GM19468 (cell line): ENCODE data around the gene SH3TC1.

Experiments
- ATAC-seq: cut with Tn5 transposase; IDR thresholded peaks from one replicate; pipeline ENCODE4 v1.9.1; 2021; ENCODE audit warnings: mild to moderate bottlenecking, moderate library complexity, moderate number of reproducible peaks; ENCODE audit not compliant: unreplicated experiment; ENCODE audit errors: extremely low read depth

SH3TC1 gene

GRCh38 chr4:8211737-8212581, 12.9 kb downstream of the SH3TC1 start:
- no peak for ATAC-seq

DNA sequence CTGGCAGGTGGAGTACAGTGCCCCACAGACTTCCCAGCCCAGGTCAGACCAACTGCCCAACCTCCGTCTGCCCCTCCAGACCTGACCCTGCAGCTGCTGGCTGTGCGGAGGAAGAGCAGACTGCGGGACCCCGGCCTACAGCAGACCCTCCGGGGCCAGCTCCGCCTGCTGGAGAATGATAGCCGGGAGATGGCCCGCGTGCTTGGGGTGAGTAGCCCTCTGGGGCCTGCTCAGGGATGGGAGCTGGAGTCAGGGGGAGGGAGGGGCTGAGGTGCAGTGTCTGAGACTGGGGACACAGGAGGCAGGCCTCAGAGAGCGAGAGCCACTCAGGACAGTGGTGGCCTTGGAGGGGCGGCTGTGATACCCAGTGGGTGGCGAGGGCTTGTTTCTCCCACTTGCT, 13.5 kb downstream of the SH3TC1 start:
- ATAC-seq: no peak

GRCh38 chr4:8213121-8213520, 14.0 kb downstream of the SH3TC1 start:
- ATAC-seq: no peak

DNA sequence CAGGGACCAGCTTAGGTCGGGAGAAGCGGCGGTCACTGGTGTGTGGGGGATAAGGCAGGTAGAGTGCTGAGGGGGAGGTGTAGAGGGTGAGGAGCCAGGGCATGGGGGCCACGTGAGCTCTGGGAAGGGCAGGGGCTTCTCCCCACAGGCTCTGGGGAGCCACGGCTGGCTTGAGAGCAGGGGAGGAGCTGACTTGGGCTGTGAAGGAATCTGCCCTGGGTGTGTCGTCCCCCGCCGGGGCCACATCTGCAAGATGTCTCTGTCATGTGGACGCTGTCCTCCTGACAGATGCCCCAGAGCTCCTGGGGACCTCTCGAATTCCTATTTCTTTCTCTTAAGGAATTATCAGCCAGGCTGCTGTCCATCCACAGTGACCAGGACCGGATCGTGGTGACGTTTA, 15.0 kb downstream of the SH3TC1 start:
- ATAC-seq: no peak

DNA sequence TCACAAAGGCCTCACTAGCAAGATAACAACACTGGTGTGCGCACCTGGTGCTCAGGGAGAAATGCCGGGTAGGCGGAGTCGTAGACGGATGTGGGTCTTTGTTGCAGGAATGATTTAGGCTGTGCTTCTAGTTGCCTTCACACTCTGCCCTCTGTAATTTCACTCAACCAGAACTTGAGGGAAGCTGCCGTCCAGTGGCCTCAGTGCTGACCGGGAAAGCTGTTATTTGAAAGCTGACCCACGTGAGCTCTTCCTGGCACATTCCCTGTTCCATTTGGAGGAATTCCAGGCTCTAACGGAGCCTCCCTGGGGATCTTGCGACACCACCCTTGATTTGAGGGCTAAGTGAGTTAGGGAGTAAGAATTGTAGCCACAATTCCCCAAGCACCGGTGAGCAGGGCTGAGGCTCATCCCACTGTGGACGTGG, 15.9 kb downstream of the SH3TC1 start:
- ATAC-seq: no peak

DNA sequence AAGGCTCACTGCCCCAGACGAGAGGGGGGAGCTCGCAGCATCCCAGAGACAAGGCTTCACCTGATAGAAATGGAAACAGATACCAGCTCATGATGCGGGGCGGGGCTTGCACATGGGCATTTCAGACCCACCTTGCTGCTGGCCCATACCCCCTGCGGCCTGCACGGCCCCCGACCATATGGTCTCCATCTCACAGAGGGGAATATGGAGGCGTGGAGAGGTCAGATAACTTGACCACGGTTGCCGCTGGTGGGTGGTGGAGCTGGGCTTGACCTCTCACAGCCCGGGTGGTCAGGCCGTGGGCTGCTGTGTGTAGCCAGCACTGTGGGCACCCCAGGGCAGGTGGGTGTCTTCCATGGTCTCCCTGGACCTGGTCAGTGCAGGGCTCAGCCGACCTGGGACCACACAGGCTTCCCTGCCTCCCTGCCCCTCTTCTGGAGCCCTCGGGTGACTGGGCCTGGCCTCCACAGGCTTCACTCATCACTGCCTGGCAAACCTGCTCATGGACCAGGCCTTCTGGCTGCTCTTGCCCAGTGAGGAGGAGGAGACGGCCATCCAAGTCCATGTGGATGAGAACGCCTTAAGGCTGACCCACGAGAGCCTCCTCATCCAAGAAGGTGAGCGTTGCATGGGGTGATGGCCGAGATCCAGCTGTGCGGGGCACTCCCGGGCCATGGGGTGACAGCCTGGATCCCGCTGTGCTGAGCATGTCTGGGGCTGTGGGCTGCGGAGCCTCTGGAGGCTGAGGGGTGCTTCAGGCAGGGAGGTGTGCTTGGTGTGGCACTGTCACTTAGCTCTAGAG, 16.8 kb downstream of the SH3TC1 start:
- ATAC-seq: no peak

DNA sequence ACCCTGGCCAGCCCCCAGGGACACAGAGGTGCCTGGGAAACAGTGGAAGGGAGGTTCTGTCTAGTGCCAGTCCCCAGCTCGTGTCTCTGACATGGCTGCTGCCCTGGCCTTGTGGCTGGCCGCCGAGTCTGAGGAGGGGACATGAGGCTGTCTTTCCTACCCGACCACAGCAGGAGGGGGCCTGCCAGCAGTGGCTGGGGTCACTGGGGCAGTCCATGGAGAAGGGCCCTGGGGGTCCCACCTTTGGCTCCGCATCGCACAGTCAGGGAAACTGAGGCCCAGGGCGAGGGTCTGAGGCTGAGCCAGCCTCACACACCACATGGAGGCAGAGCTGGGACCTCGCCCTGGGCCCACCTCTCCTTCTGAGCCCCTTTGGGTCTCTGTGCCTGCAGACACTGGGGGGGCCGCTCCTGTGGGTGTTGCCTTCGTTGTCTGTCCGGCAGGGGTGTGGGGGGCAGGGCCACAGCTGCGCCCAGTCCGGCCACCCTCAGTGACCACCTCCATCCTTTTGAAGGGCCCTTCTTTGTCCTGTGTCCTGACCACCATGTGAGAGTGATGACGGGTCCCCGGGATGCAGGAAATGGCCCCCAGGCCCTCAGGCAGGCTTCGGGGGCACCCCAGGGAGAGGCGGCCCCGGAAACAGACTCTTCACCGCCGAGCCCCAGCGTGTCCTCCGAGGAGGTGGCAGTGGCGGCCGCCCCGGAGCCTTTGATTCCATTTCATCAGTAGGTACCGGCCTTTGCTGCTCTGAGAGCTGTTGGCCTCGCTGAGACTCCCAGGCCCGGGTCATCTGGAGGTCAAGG, 17.6 kb downstream of the SH3TC1 start:
- no peak for ATAC-seq

GRCh38 chr4:8217246-8217511, 18.1 kb downstream of the SH3TC1 start:
- ATAC-seq: no peak

- no peak for ATAC-seq
Measured at GRCh38 chr4:8217871-8218270, 18.8 kb downstream of the SH3TC1 start.

DNA sequence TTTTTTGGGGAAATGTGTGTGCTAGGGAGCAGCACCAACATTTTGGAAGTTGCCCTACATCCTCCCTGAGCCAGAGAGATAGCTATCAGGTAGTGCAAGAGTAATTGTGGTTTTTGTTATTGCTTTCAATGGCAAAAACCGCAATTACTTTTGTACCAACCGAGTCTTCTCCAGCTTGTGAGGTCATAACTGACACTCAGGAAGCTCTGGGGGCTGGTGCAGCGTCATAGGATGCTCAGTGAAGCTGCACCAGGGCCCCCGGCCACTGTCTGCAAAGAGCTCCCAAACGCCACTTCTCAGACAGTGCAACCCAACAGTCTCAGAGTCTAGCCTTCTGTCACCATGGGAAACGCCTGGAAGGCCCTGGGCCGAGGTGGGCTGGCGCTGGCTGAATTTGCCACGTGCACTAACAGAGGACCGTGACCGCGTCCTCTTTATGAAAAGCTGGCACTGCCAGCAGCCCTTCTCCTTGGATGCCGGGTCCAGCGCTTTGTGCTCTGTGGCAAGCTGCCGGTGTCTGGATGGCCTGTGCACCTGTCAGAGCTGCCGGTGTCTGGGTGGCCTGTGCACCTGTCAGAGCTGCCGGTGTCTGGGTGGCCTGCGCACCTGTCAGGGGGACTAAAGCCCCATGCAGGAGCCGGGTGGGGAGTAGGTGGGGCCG, 19.4 kb downstream of the SH3TC1 start:
- no peak for ATAC-seq

DNA sequence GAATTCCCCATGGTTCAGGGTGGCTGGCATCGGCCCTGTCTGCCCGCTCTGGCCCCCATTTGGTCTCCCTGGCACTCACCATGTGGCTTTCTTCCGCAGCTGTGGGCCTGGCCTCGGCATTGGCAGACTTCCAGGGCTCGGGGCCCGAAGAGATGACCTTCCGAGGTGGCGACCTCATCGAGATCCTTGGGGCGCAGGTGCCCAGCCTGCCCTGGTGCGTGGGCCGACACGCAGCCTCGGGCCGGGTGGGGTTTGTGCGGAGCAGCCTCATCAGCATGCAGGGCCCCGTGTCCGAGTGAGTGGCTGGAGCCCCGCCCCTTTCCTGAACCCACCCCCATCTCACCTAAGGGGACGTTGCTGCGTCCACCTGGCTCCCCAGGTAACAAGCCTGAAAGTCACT, 20.1 kb downstream of the SH3TC1 start:
- no peak for ATAC-seq

DNA sequence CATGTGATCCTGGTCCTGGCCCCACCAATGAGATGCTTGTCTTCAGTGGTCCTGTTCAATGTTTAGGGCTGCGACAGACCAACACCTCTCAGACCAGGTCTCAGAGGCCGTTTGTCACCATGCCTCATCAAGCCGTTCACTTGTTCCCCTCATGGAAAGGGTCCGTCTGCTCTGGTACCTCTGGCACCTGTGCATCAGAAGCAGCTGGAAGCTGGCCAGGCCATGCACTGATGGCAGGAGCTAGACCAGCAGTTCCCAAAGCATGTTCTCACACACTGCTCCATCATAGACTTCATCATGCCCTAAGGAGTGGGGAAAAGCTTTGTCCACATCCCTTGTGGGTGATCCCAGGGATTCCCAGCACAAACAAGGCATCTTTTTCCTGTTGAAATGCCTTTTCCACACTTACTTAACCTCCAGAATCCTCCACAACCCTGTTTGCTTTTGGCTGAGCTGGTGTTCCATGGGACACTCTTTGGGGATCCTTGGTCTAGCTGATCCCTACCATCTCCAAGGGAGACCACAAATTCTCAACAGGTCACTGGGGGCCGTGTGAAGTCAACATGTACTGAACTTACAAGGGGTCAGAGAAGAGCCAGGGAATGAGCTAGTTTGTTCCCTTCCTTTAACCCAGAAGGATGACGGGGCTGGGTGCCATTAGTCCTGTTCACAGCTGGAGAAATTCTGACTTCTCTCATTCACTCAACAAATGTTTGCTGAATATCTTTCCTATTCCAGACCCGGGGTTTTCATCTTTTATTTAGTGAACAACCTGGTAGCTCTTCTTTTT, 21.8 kb downstream of the SH3TC1 start:
- no peak for ATAC-seq

- peak; percentile 13 for ATAC-seq
Measured at GRCh38 chr4:8221476-8221875, 22.4 kb downstream of the SH3TC1 start.

- ATAC-seq: no peak
Measured at GRCh38 chr4:8221985-8222384, 22.9 kb downstream of the SH3TC1 start.

DNA sequence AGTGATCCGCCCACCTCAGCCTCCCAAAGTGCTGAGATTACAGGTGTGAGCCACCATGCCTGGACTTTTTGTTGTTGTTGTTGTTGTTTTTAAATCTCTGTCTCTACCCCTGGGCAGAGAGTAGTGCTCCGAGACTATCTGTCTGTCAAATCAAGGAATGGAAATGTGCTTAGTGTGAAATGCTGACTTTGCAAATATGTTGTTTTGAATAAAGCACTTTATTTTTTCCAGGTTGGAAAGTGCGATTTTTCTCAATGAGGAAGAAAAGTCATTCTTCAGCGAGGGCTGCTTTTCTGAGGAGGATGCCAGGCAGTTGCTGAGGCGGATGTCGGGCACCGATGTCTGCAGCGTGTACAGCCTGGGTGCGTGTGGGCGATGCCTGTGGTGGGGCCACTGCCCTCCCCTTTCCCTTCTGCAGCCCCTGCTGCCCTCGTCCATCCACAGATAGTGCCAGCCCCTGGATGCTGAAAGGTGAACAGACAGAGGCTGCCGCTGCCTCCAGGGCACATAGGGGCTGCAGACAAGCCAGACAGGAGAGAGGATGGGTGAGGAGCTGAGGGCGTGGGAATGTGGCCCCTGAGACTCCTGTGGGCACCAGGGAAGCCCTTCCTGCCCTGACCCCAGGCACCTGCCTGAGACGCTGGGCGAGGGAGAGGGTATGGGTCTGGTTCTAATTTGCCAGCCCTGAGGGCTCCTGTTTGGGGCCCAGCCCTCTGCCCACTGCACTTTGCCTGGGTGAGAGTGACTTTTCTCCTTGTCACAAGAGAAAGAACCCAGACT, 23.7 kb downstream of the SH3TC1 start:
- ATAC-seq: no peak

GRCh38 chr4:8224267-8224974, 25.3 kb downstream of the SH3TC1 start:
- ATAC-seq: no peak

GRCh38 chr4:8224975-8225625, 26.0 kb downstream of the SH3TC1 start:
- ATAC-seq: no peak
